Sigmoid colon (tissue), 4 donors: ENCODE data around the gene ITPR2.

ENCODE experiments used
- CTCF ChIP-seq, 4 experiments: fragments of 450-650 bp in 3 of 4; fragments of 200-600 bp in 1 of 4; IDR thresholded peaks; one replicate each; pipeline ENCODE4 v1.5.1; 2016 to 2019; ENCODE audit warnings: antibody characterized with exemption in 4 of 4, mild to moderate bottlenecking in 3 of 4, moderate library complexity in 2 of 4
- EP300 ChIP-seq, 4 donors: sonication (generic); formaldehyde crosslinking; IDR thresholded peaks; one replicate each; pipeline ENCODE4 v1.6.1; 2017; ENCODE audit warnings: antibody characterized with exemption in 4 of 4
- POLR2A ChIP-seq, 2 donors: fragments of 450-650 bp; IDR thresholded peaks; one replicate each; pipeline ENCODE4 v1.6.1; 2016; ENCODE audit warnings: antibody characterized with exemption in 2 of 2, mild to moderate bottlenecking in 2 of 2, moderate library complexity in 2 of 2
- POLR2AphosphoS5 ChIP-seq, 4 donors: sonication (generic); formaldehyde crosslinking; IDR thresholded peaks; one replicate each; pipeline ENCODE4 v1.6.1; 2017; ENCODE audit warnings: antibody characterized with exemption in 4 of 4

GRCh38 chr12:26817183-26817591 is 15.8 kb downstream of the ITPR2 start:
- TF ChIP-seq CTCF (IDR thresholded peaks at IDR 0.05): no peak
- no peak for TF ChIP-seq POLR2AphosphoS5 (IDR thresholded peaks at IDR 0.05)
- no peak for TF ChIP-seq EP300 (IDR thresholded peaks at IDR 0.05)
- no peak for TF ChIP-seq POLR2A (IDR thresholded peaks at IDR 0.05)
